MM.1S (cell line): Measurements from ENCODE around the gene ETV6.

ENCODE experiments used
- DNase-seq: peaks from one replicate; pipeline ENCODE4 v3.0.0-alpha.2; 2015
- H2AFZ ChIP-seq: fragments of 300-600 bp; sonication (generic); 2 replicates; pipeline ENCODE4 v1.6.0; 2016; ENCODE audit warnings: antibody characterized with exemption, low read length
- H3F3A ChIP-seq: fragments of 300-600 bp; sonication (generic); 2 replicates; pipeline ENCODE4 v1.6.1; 2016; ENCODE audit warnings: mild to moderate bottlenecking, antibody characterized with exemption, low read length, moderate library complexity, mixed read lengths; ENCODE audit not compliant: insufficient read depth
- H3K27ac ChIP-seq: fragments of 300-600 bp; sonication (generic); 2 replicates; pipeline ENCODE4 v1.5.1; 2016; ENCODE audit warnings: mild to moderate bottlenecking, low read length
- H3K27me3 ChIP-seq: fragments of 300-600 bp; sonication (generic); replicated peaks from 2 replicates; pipeline ENCODE4 v1.6.0; 2016; ENCODE audit warnings: low read length; ENCODE audit not compliant: insufficient read depth
- H3K36me3 ChIP-seq: fragments of 300-600 bp; sonication (generic); replicated peaks from 2 replicates; pipeline ENCODE4 v1.6.1; 2016; ENCODE audit warnings: mild to moderate bottlenecking, low read length, mixed read lengths; ENCODE audit not compliant: insufficient read depth
- H3K4me1 ChIP-seq: fragments of 300-600 bp; sonication (generic); 2 replicates; pipeline ENCODE4 v1.6.1; 2016; ENCODE audit warnings: low read length, mixed read lengths
- H3K4me2 ChIP-seq: fragments of 300-600 bp; sonication (generic); 2 replicates; pipeline ENCODE4 v1.6.0; 2016; ENCODE audit warnings: low read depth, low read length
- H3K4me3 ChIP-seq: fragments of 300-600 bp; sonication (generic); 2 replicates; pipeline ENCODE4 v1.5.1; 2016; ENCODE audit warnings: low read length, mixed read lengths
- H3K79me2 ChIP-seq: fragments of 300-600 bp; sonication (generic); 2 replicates; pipeline ENCODE4 v1.6.1; 2016; ENCODE audit warnings: mixed run types, low read length, mixed read lengths
- H3K9ac ChIP-seq: fragments of 300-600 bp; sonication (generic); 2 replicates; pipeline ENCODE4 v1.6.1; 2016; ENCODE audit warnings: low read length, mixed read lengths
- H3K9me2 ChIP-seq: fragments of 300-600 bp; sonication (generic); replicated peaks from 2 replicates; pipeline ENCODE4 v1.6.1; 2016; ENCODE audit warnings: mild to moderate bottlenecking, low read length, mixed read lengths; ENCODE audit not compliant: insufficient read depth
- H3K9me3 ChIP-seq: fragments of 300-600 bp; sonication (generic); replicated peaks from 2 replicates; pipeline ENCODE4 v1.6.1; 2016; ENCODE audit warnings: mild to moderate bottlenecking, low read length, mixed read lengths; ENCODE audit not compliant: insufficient read depth
- H4K20me1 ChIP-seq: fragments of 300-600 bp; sonication (generic); 2 replicates; pipeline ENCODE4 v1.6.1; 2016; ENCODE audit warnings: mild to moderate bottlenecking, low read length, moderate library complexity, mixed read lengths; ENCODE audit not compliant: insufficient read depth
- EZH2 ChIP-seq: fragments of 300-600 bp; sonication (generic); optimal IDR thresholded peaks from 2 replicates; pipeline ENCODE3; 2017; ENCODE audit warnings: low read depth, mild to moderate bottlenecking, antibody characterized with exemption, low read length, mixed read lengths
- EZH2phosphoT487 ChIP-seq: fragments of 300-600 bp; sonication (generic); IDR thresholded peaks from 2 replicates; pipeline ENCODE4 v1.6.1; 2018; ENCODE audit warnings: antibody characterized with exemption, low read length
- TF ChIP-seq, protein P1 (sequence below): fragments of 300-600 bp; sonication (generic); IDR thresholded peaks from 2 replicates; pipeline ENCODE4 v1.5.1; 2016; ENCODE audit warnings: antibody characterized with exemption, low read length, mixed read lengths

The ETV6 gene

DNA sequence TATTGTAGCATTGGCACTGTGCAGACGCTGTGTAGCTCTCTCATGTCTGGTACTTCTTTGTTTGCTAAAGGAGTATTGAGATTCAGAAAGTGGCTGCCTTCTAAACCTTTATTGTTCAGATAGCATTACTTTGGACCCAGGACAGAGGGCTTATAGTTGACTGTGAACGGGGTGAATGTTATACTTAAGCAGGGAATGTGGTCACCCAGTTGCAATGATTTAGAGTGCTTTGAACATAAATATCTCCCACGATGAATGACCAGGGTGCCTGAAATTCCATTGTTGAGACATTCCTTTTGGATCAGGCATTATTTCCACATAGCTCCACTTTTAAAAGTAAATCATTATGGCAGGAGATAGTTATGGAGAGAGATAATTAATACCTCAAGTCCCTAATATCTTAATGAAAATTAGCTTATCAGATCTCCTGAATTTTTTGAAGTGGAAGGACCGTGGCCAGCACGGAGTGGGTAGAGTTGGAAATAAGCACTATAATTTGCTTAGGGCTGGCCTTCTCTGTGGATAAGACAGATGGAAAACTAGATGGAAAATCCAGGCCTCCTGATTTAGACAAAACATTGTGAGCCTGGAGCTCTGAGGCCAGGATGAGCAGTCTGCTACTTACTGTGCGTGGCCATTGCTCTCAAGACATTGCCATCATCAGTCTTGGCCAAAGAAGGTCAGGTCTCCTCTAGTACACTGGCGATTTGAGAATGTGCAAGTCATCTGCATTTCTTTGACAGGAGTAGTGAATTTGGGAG lies 114.5 kb downstream of the ETV6 start:
- Histone ChIP-seq H2AFZ (no peak overlapping the region), H3K9ac (no peak overlapping the region), H4K20me1 (no peaks in the 10 kb centered on the region), H3K9me2 (no peaks in the 10 kb centered on the region), H3K27me3 (no peaks in the 10 kb centered on the region), H3F3A (peaks cover 21% of the 10 kb centered on the region), H3K79me2 (peaks cover 50% of the 10 kb centered on the region), H3K9me3 (no peaks in the 10 kb centered on the region), H3K27ac (no peak overlapping the region), H3K36me3 (no peaks in the 10 kb centered on the region), H3K4me1 (peaks cover 66% of the 10 kb centered on the region), H3K4me3 (no peak overlapping the region), H3K4me2 (no peak overlapping the region)
- TF ChIP-seq EZH2 = no peak
- no peak for TF ChIP-seq EZH2phosphoT487
- DNase-seq = no peak

DNA sequence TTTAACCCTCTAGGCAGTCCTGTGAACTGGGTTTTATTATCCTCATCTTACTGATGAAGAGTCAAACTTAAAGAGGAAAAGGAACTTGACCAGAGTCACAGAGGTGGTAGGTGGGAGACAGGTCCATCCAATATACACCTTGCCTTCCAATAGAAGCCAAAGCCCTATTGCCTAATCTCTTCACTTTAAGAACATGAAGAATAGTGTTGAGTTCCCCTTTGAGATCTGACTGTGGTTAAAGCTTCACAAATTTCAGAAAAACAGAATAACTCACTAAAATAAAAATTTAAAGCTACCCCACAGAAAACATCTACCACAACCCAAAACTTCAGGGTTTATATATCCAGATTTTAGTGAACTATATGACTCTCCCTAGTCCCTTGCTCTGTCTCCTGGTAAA lies 115.4 kb downstream of the ETV6 start:
- no peak for TF ChIP-seq EZH2
- TF ChIP-seq, protein P1, sequence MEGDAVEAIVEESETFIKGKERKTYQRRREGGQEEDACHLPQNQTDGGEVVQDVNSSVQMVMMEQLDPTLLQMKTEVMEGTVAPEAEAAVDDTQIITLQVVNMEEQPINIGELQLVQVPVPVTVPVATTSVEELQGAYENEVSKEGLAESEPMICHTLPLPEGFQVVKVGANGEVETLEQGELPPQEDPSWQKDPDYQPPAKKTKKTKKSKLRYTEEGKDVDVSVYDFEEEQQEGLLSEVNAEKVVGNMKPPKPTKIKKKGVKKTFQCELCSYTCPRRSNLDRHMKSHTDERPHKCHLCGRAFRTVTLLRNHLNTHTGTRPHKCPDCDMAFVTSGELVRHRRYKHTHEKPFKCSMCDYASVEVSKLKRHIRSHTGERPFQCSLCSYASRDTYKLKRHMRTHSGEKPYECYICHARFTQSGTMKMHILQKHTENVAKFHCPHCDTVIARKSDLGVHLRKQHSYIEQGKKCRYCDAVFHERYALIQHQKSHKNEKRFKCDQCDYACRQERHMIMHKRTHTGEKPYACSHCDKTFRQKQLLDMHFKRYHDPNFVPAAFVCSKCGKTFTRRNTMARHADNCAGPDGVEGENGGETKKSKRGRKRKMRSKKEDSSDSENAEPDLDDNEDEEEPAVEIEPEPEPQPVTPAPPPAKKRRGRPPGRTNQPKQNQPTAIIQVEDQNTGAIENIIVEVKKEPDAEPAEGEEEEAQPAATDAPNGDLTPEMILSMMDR = no peak
- TF ChIP-seq EZH2phosphoT487 = no peak
- no peaks in the 10 kb centered on the region for H4K20me1 ChIP-seq
- no peaks in the 10 kb centered on the region for H3K27me3 ChIP-seq
- peaks cover 20% of the 10 kb centered on the region for H3F3A ChIP-seq
- H3K9ac ChIP-seq = 0 out of 2 replicates have a peak overlapping the region, but pooled peaks have one; percentile 37
- peak overlapping the region; percentile 67 for H3K4me2 ChIP-seq
- H3K4me1 ChIP-seq = peaks cover 58% of the 10 kb centered on the region
- H3K4me3 ChIP-seq = no peak overlapping the region
- H3K36me3 ChIP-seq = no peaks in the 10 kb centered on the region
- DNase-seq = no peak
- peaks cover 54% of the 10 kb centered on the region for H3K79me2 ChIP-seq
- peak overlapping the region; percentile 74; the same call in 1 of the 2 replicates for H3K27ac ChIP-seq
- no peaks in the 10 kb centered on the region for H3K9me2 ChIP-seq
- no peaks in the 10 kb centered on the region for H3K9me3 ChIP-seq
- H2AFZ ChIP-seq = no peak overlapping the region

DNA sequence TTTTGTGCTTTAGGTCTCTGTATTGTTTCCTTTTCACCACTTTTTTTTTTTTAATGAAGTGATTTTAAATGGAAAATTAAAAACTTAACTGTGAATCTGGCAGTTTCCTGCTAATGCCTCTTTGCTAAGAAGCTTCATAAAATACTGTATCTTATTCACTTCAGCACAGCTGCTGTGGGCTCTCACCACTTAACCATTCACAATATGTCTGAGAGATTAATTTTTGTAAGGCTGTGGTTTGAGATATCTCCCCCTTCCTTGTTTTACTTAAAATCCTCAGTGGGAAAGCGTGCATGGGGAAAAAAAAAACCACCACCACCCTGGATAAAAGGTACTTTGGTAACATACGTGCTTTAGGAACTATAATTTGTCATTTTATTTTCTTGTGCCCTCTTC lies 115.9 kb downstream of the ETV6 start:
- Histone ChIP-seq H3K9me2 (no peaks in the 10 kb centered on the region), H4K20me1 (no peaks in the 10 kb centered on the region), H3K79me2 (peaks cover 55% of the 10 kb centered on the region), H3F3A (peaks cover 20% of the 10 kb centered on the region), H3K27me3 (no peaks in the 10 kb centered on the region), H3K9ac (peak overlapping the region; percentile 37; the same call in 1 of the 2 replicates), H3K4me1 (peaks cover 56% of the 10 kb centered on the region), H3K27ac (peak overlapping the region; percentile 74), H2AFZ (no peak overlapping the region), H3K9me3 (no peaks in the 10 kb centered on the region), H3K36me3 (no peaks in the 10 kb centered on the region), H3K4me3 (peak overlapping the region; percentile 23; the same call in 1 of the 2 replicates), H3K4me2 (peak overlapping the region; percentile 67)
- no peak for TF ChIP-seq EZH2
- no peak for TF ChIP-seq EZH2phosphoT487
- TF ChIP-seq, protein P1 = no peak
- DNase-seq = no peak
